Measurements from ENCODE around the gene RPRM. TPM values are rescaled to one million over a fixed set of nuclear protein-coding genes. Genes with fewer than 3 reads are reported as not detected.

The RPRM gene
- polyA plus RNA-seq, 4 donors: 0.13 to 0.51 TPM; not detected in 2

- FAIRE-seq (no peak), DNase-seq (no peak)
- Histone ChIP-seq H3K4me1 (ENCODE audit: control insufficient read depth in 3 of 3, insufficient read depth in 2 of 3, low read depth in 1 of 3, low read length in 2 of 3) (peaks cover 0 to 14% (median 3%) of the 10 kb centered on the region in 3 donors), H3K4me3 (ENCODE audit: low read depth in 1 of 3, low read length in 3 of 3) (no peak overlapping the region), H3K36me3 (ENCODE audit: control insufficient read depth in 3 of 3, insufficient read depth in 2 of 3, low read depth in 1 of 3, low read length in 3 of 3) (no peaks in the 10 kb centered on the region), H3K27ac (ENCODE audit: low read depth in 1 of 3, low read length in 2 of 3) (no peak overlapping the region), H3K9me3 (ENCODE audit: control insufficient read depth in 2 of 2, insufficient read depth in 1 of 2, low read depth in 1 of 2, low read length in 1 of 2) (no peaks in the 10 kb centered on the region), H3K27me3 (ENCODE audit: control insufficient read depth in 3 of 3, insufficient read depth in 3 of 3, low read length in 3 of 3) (peaks cover 4 to 52% (median 25%) of the 10 kb centered on the region in 3 donors)
- WGBS, 3 donors: 55 to 77% (median 66%) methylated on average over 2 of the region's 2 CpGs
These were observed 3.6 kb downstream of the RPRM start for GRCh38 chr2:153474876-153475435.

GRCh38 chr2:153474407-153474806 is 4.2 kb downstream of the RPRM start:
- Histone ChIP-seq H3K4me1 (ENCODE audit: control insufficient read depth in 3 of 3, insufficient read depth in 2 of 3, low read depth in 1 of 3, low read length in 2 of 3) (peaks cover 0 to 14% (median 3%) of the 10 kb centered on the region in 3 donors), H3K9me3 (ENCODE audit: control insufficient read depth in 2 of 2, insufficient read depth in 1 of 2, low read depth in 1 of 2, low read length in 1 of 2) (no peaks in the 10 kb centered on the region), H3K27ac (ENCODE audit: low read depth in 1 of 3, low read length in 2 of 3) (no peak overlapping the region), H3K4me3 (ENCODE audit: low read depth in 1 of 3, low read length in 3 of 3) (no peak overlapping the region), H3K36me3 (ENCODE audit: control insufficient read depth in 3 of 3, insufficient read depth in 2 of 3, low read depth in 1 of 3, low read length in 3 of 3) (no peaks in the 10 kb centered on the region), H3K27me3 (ENCODE audit: control insufficient read depth in 3 of 3, insufficient read depth in 3 of 3, low read length in 3 of 3) (peaks cover 4 to 48% (median 25%) of the 10 kb centered on the region in 3 donors)
- DNase-seq (no peak), FAIRE-seq (no peak)
- 15 to 19% (median 17%) methylated on average over 1 of the region's 1 CpG for WGBS, 3 donors

- Histone ChIP-seq H3K27me3 (ENCODE audit: control insufficient read depth in 3 of 3, insufficient read depth in 3 of 3, low read length in 3 of 3) (peaks cover 0 to 17% (median 8%) of the 10 kb centered on the region in 3 donors), H3K27ac (ENCODE audit: low read depth in 1 of 3, low read length in 2 of 3) (no peak overlapping the region), H3K4me3 (ENCODE audit: low read depth in 1 of 3, low read length in 3 of 3) (no peak overlapping the region), H3K9me3 (ENCODE audit: control insufficient read depth in 2 of 2, insufficient read depth in 1 of 2, low read depth in 1 of 2, low read length in 1 of 2) (no peaks in the 10 kb centered on the region), H3K36me3 (ENCODE audit: control insufficient read depth in 3 of 3, insufficient read depth in 2 of 3, low read depth in 1 of 3, low read length in 3 of 3) (no peaks in the 10 kb centered on the region), H3K4me1 (ENCODE audit: control insufficient read depth in 3 of 3, insufficient read depth in 2 of 3, low read depth in 1 of 3, low read length in 2 of 3) (no peaks in the 10 kb centered on the region)
- FAIRE-seq: no peak
- 59 to 75% (median 65%) methylated on average over 4 of the region's 4 CpGs for WGBS, 3 donors
- no peak for DNase-seq
These were observed 7.7 kb downstream of the RPRM start for GRCh38 chr2:153470867-153471266.

- H3K27ac ChIP-seq (ENCODE audit: low read depth in 1 of 3, low read length in 2 of 3): no peak overlapping the region
- H3K27me3 ChIP-seq (ENCODE audit: control insufficient read depth in 3 of 3, insufficient read depth in 3 of 3, low read length in 3 of 3): peaks cover 0 to 2% (median 0%) of the 10 kb centered on the region in 3 donors
- no peaks in the 10 kb centered on the region for H3K4me1 ChIP-seq (ENCODE audit: control insufficient read depth in 3 of 3, insufficient read depth in 2 of 3, low read depth in 1 of 3, low read length in 2 of 3)
- FAIRE-seq (no peak), DNase-seq (no peak)
- H3K36me3 ChIP-seq (ENCODE audit: control insufficient read depth in 3 of 3, insufficient read depth in 2 of 3, low read depth in 1 of 3, low read length in 3 of 3): no peaks in the 10 kb centered on the region
- H3K4me3 ChIP-seq (ENCODE audit: low read depth in 1 of 3, low read length in 3 of 3): no peak overlapping the region
- 11 to 41% (median 26%) methylated on average over 3 of the region's 3 CpGs for WGBS, 3 donors
- H3K9me3 ChIP-seq (ENCODE audit: control insufficient read depth in 2 of 2, insufficient read depth in 1 of 2, low read depth in 1 of 2, low read length in 1 of 2): no peaks in the 10 kb centered on the region
These were observed 14.2 kb downstream of the RPRM start for GRCh38 chr2:153464395-153464794.

GRCh38 chr2:153462338-153462859 is 16.2 kb downstream of the RPRM start:
- no peak for FAIRE-seq
- no peaks in the 10 kb centered on the region for H3K9me3 ChIP-seq (ENCODE audit: control insufficient read depth in 2 of 2, insufficient read depth in 1 of 2, low read depth in 1 of 2, low read length in 1 of 2)
- no peaks in the 10 kb centered on the region for H3K36me3 ChIP-seq (ENCODE audit: control insufficient read depth in 3 of 3, insufficient read depth in 2 of 3, low read depth in 1 of 3, low read length in 3 of 3)
- no peaks in the 10 kb centered on the region for H3K27me3 ChIP-seq (ENCODE audit: control insufficient read depth in 3 of 3, insufficient read depth in 3 of 3, low read length in 3 of 3)
- no peaks in the 10 kb centered on the region for H3K4me1 ChIP-seq (ENCODE audit: control insufficient read depth in 3 of 3, insufficient read depth in 2 of 3, low read depth in 1 of 3, low read length in 2 of 3)
- DNase-seq: no peak
- no peak overlapping the region for H3K4me3 ChIP-seq (ENCODE audit: low read depth in 1 of 3, low read length in 3 of 3)
- WGBS, 3 donors: 80 to 87% (median 87%) methylated on average over 2 of the region's 2 CpGs
- no peak overlapping the region for H3K27ac ChIP-seq (ENCODE audit: low read depth in 1 of 3, low read length in 2 of 3)

- H3K4me1 ChIP-seq (ENCODE audit: control insufficient read depth in 3 of 3, insufficient read depth in 2 of 3, low read depth in 1 of 3, low read length in 2 of 3): no peaks in the 10 kb centered on the region
- no peak overlapping the region for H3K4me3 ChIP-seq (ENCODE audit: low read depth in 1 of 3, low read length in 3 of 3)
- H3K27ac ChIP-seq (ENCODE audit: low read depth in 1 of 3, low read length in 2 of 3): no peak overlapping the region
- H3K36me3 ChIP-seq (ENCODE audit: control insufficient read depth in 3 of 3, insufficient read depth in 2 of 3, low read depth in 1 of 3, low read length in 3 of 3): no peaks in the 10 kb centered on the region
- DNase-seq (no peak), FAIRE-seq (no peak)
- H3K9me3 ChIP-seq (ENCODE audit: control insufficient read depth in 2 of 2, insufficient read depth in 1 of 2, low read depth in 1 of 2, low read length in 1 of 2): no peaks in the 10 kb centered on the region
- 66 to 71% (median 71%) methylated on average over 5 of the region's 5 CpGs for WGBS, 3 donors
- H3K27me3 ChIP-seq (ENCODE audit: control insufficient read depth in 3 of 3, insufficient read depth in 3 of 3, low read length in 3 of 3): no peaks in the 10 kb centered on the region
These were observed 17.1 kb downstream of the RPRM start for GRCh38 chr2:153461453-153461852.

GRCh38 chr2:153455861-153456260 is 22.7 kb downstream of the RPRM start:
- no peak overlapping the region for H3K4me3 ChIP-seq (ENCODE audit: low read depth in 1 of 3, low read length in 3 of 3)
- no peak for FAIRE-seq
- H3K4me1 ChIP-seq (ENCODE audit: control insufficient read depth in 3 of 3, insufficient read depth in 2 of 3, low read depth in 1 of 3, low read length in 2 of 3): no peaks in the 10 kb centered on the region
- H3K27me3 ChIP-seq (ENCODE audit: control insufficient read depth in 3 of 3, insufficient read depth in 3 of 3, low read length in 3 of 3): no peaks in the 10 kb centered on the region
- no peak for DNase-seq
- WGBS, 3 donors: 71 to 82% (median 72%) methylated on average over 8 of the region's 8 CpGs
- no peaks in the 10 kb centered on the region for H3K36me3 ChIP-seq (ENCODE audit: control insufficient read depth in 3 of 3, insufficient read depth in 2 of 3, low read depth in 1 of 3, low read length in 3 of 3)
- H3K9me3 ChIP-seq (ENCODE audit: control insufficient read depth in 2 of 2, insufficient read depth in 1 of 2, low read depth in 1 of 2, low read length in 1 of 2): no peaks in the 10 kb centered on the region
- no peak overlapping the region for H3K27ac ChIP-seq (ENCODE audit: low read depth in 1 of 3, low read length in 2 of 3)

GRCh38 chr2:153455403-153455802 is 23.2 kb downstream of the RPRM start:
- WGBS, 3 donors: 85 to 87% (median 85%) methylated on average over 21 of the region's 21 CpGs
- Histone ChIP-seq H3K27me3 (ENCODE audit: control insufficient read depth in 3 of 3, insufficient read depth in 3 of 3, low read length in 3 of 3) (no peaks in the 10 kb centered on the region), H3K27ac (ENCODE audit: low read depth in 1 of 3, low read length in 2 of 3) (no peak overlapping the region), H3K4me3 (ENCODE audit: low read depth in 1 of 3, low read length in 3 of 3) (no peak overlapping the region), H3K4me1 (ENCODE audit: control insufficient read depth in 3 of 3, insufficient read depth in 2 of 3, low read depth in 1 of 3, low read length in 2 of 3) (no peaks in the 10 kb centered on the region), H3K9me3 (ENCODE audit: control insufficient read depth in 2 of 2, insufficient read depth in 1 of 2, low read depth in 1 of 2, low read length in 1 of 2) (no peaks in the 10 kb centered on the region), H3K36me3 (ENCODE audit: control insufficient read depth in 3 of 3, insufficient read depth in 2 of 3, low read depth in 1 of 3, low read length in 3 of 3) (no peaks in the 10 kb centered on the region)
- no peak for DNase-seq
- FAIRE-seq: no peak

- Histone ChIP-seq H3K4me3 (ENCODE audit: low read depth in 1 of 3, low read length in 3 of 3) (no peak overlapping the region), H3K36me3 (ENCODE audit: control insufficient read depth in 3 of 3, insufficient read depth in 2 of 3, low read depth in 1 of 3, low read length in 3 of 3) (no peaks in the 10 kb centered on the region), H3K27me3 (ENCODE audit: control insufficient read depth in 3 of 3, insufficient read depth in 3 of 3, low read length in 3 of 3) (no peaks in the 10 kb centered on the region), H3K27ac (ENCODE audit: low read depth in 1 of 3, low read length in 2 of 3) (no peak overlapping the region), H3K9me3 (ENCODE audit: control insufficient read depth in 2 of 2, insufficient read depth in 1 of 2, low read depth in 1 of 2, low read length in 1 of 2) (no peaks in the 10 kb centered on the region), H3K4me1 (ENCODE audit: control insufficient read depth in 3 of 3, insufficient read depth in 2 of 3, low read depth in 1 of 3, low read length in 2 of 3) (no peaks in the 10 kb centered on the region)
- DNase-seq: no peak
- no peak for FAIRE-seq
- WGBS, 3 donors: 81 to 85% (median 81%) methylated on average over 5 of the region's 5 CpGs
These were observed 27.0 kb downstream of the RPRM start for GRCh38 chr2:153451611-153452010.

Data from small intestine (tissue), 7 donors.